Neural progenitor cell (in vitro differentiated cells): Measurements from ENCODE around the gene APCDD1L. TPM values are rescaled to one million over a fixed set of nuclear protein-coding genes. Genes with fewer than 3 reads are reported as not detected.
"Not testable (repeated sequence)": the region's sequence is repeated elsewhere in the genome, so short reads cannot be mapped to it uniquely, and the experiment has no call there.

ENCODE experiments used
- DNase-seq: peaks from one replicate; pipeline ENCODE4 v3.0.0-alpha.2; 2016; ENCODE audit warnings: low spot score
- H2AFZ ChIP-seq: fragments of 200-600 bp; sonication (generic); replicated peaks from 2 replicates; pipeline ENCODE4 v1.6.1; 2016; ENCODE audit warnings: antibody characterized with exemption
- H3F3A ChIP-seq: fragments of 200-600 bp; sonication (generic); 2 replicates; pipeline ENCODE4 v1.6.1; 2016; ENCODE audit warnings: antibody characterized with exemption, low read depth
- H3K27ac ChIP-seq: fragments of 200-600 bp; sonication (generic); 2 replicates; pipeline ENCODE4 v1.5.1; 2016; ENCODE audit warnings: mild to moderate bottlenecking
- H3K27me3 ChIP-seq: fragments of 200-600 bp; sonication (generic); 2 replicates; pipeline ENCODE4 v1.6.1; 2016; ENCODE audit warnings: mild to moderate bottlenecking, moderate library complexity
- H3K36me3 ChIP-seq: fragments of 200-600 bp; sonication (generic); 2 replicates; pipeline ENCODE4 v1.5.1; 2016
- H3K4me1 ChIP-seq: fragments of 200-600 bp; sonication (generic); 2 replicates; pipeline ENCODE4 v1.6.1; 2016; ENCODE audit warnings: mixed run types
- H3K4me2 ChIP-seq: fragments of 200-600 bp; sonication (generic); 2 replicates; pipeline ENCODE4 v1.6.1; 2016
- H3K4me3 ChIP-seq: fragments of 200-600 bp; sonication (generic); 2 replicates; pipeline ENCODE4 v1.5.1; 2016
- H3K79me2 ChIP-seq: fragments of 200-600 bp; sonication (generic); 2 replicates; pipeline ENCODE4 v1.6.1; 2016; ENCODE audit warnings: low read depth
- H3K9ac ChIP-seq: fragments of 200-600 bp; sonication (generic); 2 replicates; pipeline ENCODE4 v1.6.1; 2016
- H3K9me3 ChIP-seq: fragments of 200-600 bp; sonication (generic); 2 replicates; pipeline ENCODE4 v1.5.1; 2016; ENCODE audit warnings: low read depth
- H4K20me1 ChIP-seq: fragments of 200-600 bp; sonication (generic); 2 replicates; pipeline ENCODE4 v1.6.1; 2016; ENCODE audit warnings: low read depth
- H3K27ac Mint-ChIP-seq: 3 replicates; pipeline ENCODE4 v1.8.0; 2021; ENCODE audit warnings: mixed read lengths
- H3K27me3 Mint-ChIP-seq: 2 replicates; pipeline ENCODE4 v1.8.0; 2022; ENCODE audit warnings: low read depth, mild to moderate bottlenecking, inconsistent platforms, moderate library complexity, mixed read lengths; ENCODE audit not compliant: insufficient read depth
- H3K36me3 Mint-ChIP-seq: 3 replicates; pipeline ENCODE4 v1.8.0; 2021; ENCODE audit warnings: mixed read lengths
- H3K4me1 Mint-ChIP-seq: 3 replicates; pipeline ENCODE4 v1.8.0; 2021; ENCODE audit warnings: mixed read lengths
- H3K4me3 Mint-ChIP-seq: 3 replicates; pipeline ENCODE4 v1.8.0; 2021; ENCODE audit warnings: mild to moderate bottlenecking, moderate library complexity, mixed read lengths
- H3K9me3 Mint-ChIP-seq: 3 replicates; pipeline ENCODE4 v1.8.0; 2020; ENCODE audit warnings: mixed read lengths
- CTCF ChIP-seq: fragments of 200-600 bp; sonication (generic); IDR thresholded peaks from 2 replicates; pipeline ENCODE4 v1.5.1; 2017; ENCODE audit warnings: antibody characterized with exemption, mild to moderate bottlenecking
- EZH2 ChIP-seq: fragments of 200-600 bp; sonication (generic); IDR thresholded peaks from 2 replicates; pipeline ENCODE4 v1.6.1; 2017; ENCODE audit warnings: antibody characterized with exemption, mild to moderate bottlenecking, moderate library complexity
- EZH2phosphoT487 ChIP-seq: fragments of 200-600 bp; sonication (generic); IDR thresholded peaks from 2 replicates; pipeline ENCODE4 v1.6.1; 2017; ENCODE audit warnings: antibody characterized with exemption
- total RNA-seq: library from RNA; depleted of rRNA; stranded (reverse); fragments of >200 nt; gene quantifications from 2 replicates; pipeline ENCODE4 v1.2.3, GENCODE V29; 2015; ENCODE audit warnings: low replicate concordance

The APCDD1L gene
- total RNA-seq, 1 donor from 2014 or later: not detected

GRCh38 chr20:58543274-58543673, 28.1 kb upstream of the APCDD1L start:
- Histone ChIP-seq H3K4me2 (no peak overlapping the region), H4K20me1 (no peaks in the 10 kb centered on the region), H3K27ac (no peak overlapping the region), H3K79me2 (no peaks in the 10 kb centered on the region), H3K36me3 (no peaks in the 10 kb centered on the region), H3K4me3 (no peak overlapping the region), H3K27me3 (no peaks in the 10 kb centered on the region), H2AFZ (no peak overlapping the region), H3K9ac (no peak overlapping the region), H3K9me3 (no peaks in the 10 kb centered on the region), H3F3A (no peaks in the 10 kb centered on the region), H3K4me1 (peaks cover 20% of the 10 kb centered on the region)
- no peak overlapping the region for H3K4me3 Mint-ChIP-seq
- peaks cover 5% of the 10 kb centered on the region for H3K27me3 Mint-ChIP-seq
- no peak overlapping the region for H3K27ac Mint-ChIP-seq
- peaks cover 23% of the 10 kb centered on the region for H3K4me1 Mint-ChIP-seq
- no peak for DNase-seq
- TF ChIP-seq EZH2phosphoT487 (no peak), CTCF (no peak), EZH2 (no peak)
- H3K36me3 Mint-ChIP-seq: no peaks in the 10 kb centered on the region
- no peaks in the 10 kb centered on the region for H3K9me3 Mint-ChIP-seq

- H3K4me2 ChIP-seq: no peak overlapping the region
- no peaks in the 10 kb centered on the region for H3K36me3 ChIP-seq
- H3K9me3 ChIP-seq: peaks cover 6% of the 10 kb centered on the region
- Mint-ChIP-seq H3K9me3 (peaks cover 3% of the 10 kb centered on the region), H3K36me3 (no peaks in the 10 kb centered on the region), H3K4me3 (no peak overlapping the region), H3K4me1 (peaks cover 20% of the 10 kb centered on the region), H3K27me3 (peaks cover 5% of the 10 kb centered on the region), H3K27ac (no peak overlapping the region)
- DNase-seq: no peak
- H3F3A ChIP-seq: no peaks in the 10 kb centered on the region
- no peak overlapping the region for H2AFZ ChIP-seq
- no peaks in the 10 kb centered on the region for H4K20me1 ChIP-seq
- H3K9ac ChIP-seq: no peak overlapping the region
- H3K4me1 ChIP-seq: peaks cover 20% of the 10 kb centered on the region
- TF ChIP-seq EZH2phosphoT487 (no peak), EZH2 (no peak), CTCF (no peak)
- H3K27me3 ChIP-seq: no peaks in the 10 kb centered on the region
- no peak overlapping the region for H3K4me3 ChIP-seq
- no peak overlapping the region for H3K27ac ChIP-seq
- no peaks in the 10 kb centered on the region for H3K79me2 ChIP-seq
Observed at GRCh38 chr20:58542411-58543095, 27.4 kb upstream of the APCDD1L start.

GRCh38 chr20:58542034-58542410, 26.8 kb upstream of the APCDD1L start:
- DNase-seq, H3K27ac Mint-ChIP-seq, H3K4me3 Mint-ChIP-seq: not testable (repeated sequence)

GRCh38 chr20:58538752-58539151, 23.6 kb upstream of the APCDD1L start:
- TF ChIP-seq CTCF (no peak), EZH2phosphoT487 (no peak), EZH2 (no peak)
- Histone ChIP-seq H3K4me3 (no peak overlapping the region), H4K20me1 (no peaks in the 10 kb centered on the region), H3K79me2 (no peaks in the 10 kb centered on the region), H3K27ac (no peak overlapping the region), H3K9ac (no peak overlapping the region), H3F3A (no peaks in the 10 kb centered on the region), H3K4me1 (peaks cover 1% of the 10 kb centered on the region), H3K4me2 (no peak overlapping the region), H3K9me3 (peaks cover 6% of the 10 kb centered on the region), H2AFZ (no peak overlapping the region), H3K36me3 (no peaks in the 10 kb centered on the region), H3K27me3 (no peaks in the 10 kb centered on the region)
- H3K4me3 Mint-ChIP-seq: no peak overlapping the region
- H3K27ac Mint-ChIP-seq: no peak overlapping the region
- H3K4me1 Mint-ChIP-seq: peaks cover 4% of the 10 kb centered on the region
- no peaks in the 10 kb centered on the region for H3K36me3 Mint-ChIP-seq
- DNase-seq: no peak
- H3K27me3 Mint-ChIP-seq: peaks cover 5% of the 10 kb centered on the region
- H3K9me3 Mint-ChIP-seq: peaks cover 9% of the 10 kb centered on the region

More at GRCh38 chr20:58542034-58542410, 26.8 kb upstream of the APCDD1L start:
- H3K9me3 Mint-ChIP-seq, H3K36me3 Mint-ChIP-seq, H3K4me2 ChIP-seq, H3K9me3 ChIP-seq, H2AFZ ChIP-seq, H3K79me2 ChIP-seq, H3K9ac ChIP-seq, H3K27me3 Mint-ChIP-seq, H3K27me3 ChIP-seq, H3K36me3 ChIP-seq, H3K4me3 ChIP-seq, H3F3A ChIP-seq, H3K27ac ChIP-seq, H4K20me1 ChIP-seq: not testable (repeated sequence)
- peaks cover 19% of the 10 kb centered on the region for H3K4me1 ChIP-seq
- peaks cover 16% of the 10 kb centered on the region for H3K4me1 Mint-ChIP-seq
